ENCODE data around the gene BTRC.
"Not testable (repeated sequence)": the region's sequence is repeated elsewhere in the genome, so short reads cannot be mapped to it uniquely, and the experiment has no call there.

BTRC gene

DNA sequence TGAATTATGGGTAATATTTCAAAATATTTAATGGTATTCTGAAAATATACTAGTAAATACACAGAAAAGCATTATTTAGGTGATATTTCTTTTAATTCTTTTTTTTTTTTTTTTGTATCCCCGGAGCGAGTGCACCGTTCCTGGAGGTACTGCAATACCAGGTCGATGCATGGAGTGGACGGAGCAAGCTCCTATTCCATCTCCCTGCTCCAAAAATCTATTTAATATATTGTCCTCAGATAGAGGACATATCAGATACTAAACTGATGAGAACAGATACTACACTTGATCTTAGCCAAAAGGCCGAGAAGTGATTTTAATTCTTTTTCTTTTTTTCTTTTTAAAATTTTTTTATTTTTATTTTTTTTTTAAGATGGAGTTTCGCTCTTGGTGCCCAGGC, 10.8 kb downstream of the BTRC start:
- TF ChIP-seq GABPA (IDR thresholded peaks at IDR 0.05; ENCODE audit: low read depth) (no peak), POLR2AphosphoS5 (IDR thresholded peaks at IDR 0.05; ENCODE audit: low read depth) (no peak), SPI1 (IDR thresholded peaks at IDR 0.05; ENCODE audit: borderline replicate concordance, low read depth) (no peak)
- TF ChIP-seq, protein P1, sequence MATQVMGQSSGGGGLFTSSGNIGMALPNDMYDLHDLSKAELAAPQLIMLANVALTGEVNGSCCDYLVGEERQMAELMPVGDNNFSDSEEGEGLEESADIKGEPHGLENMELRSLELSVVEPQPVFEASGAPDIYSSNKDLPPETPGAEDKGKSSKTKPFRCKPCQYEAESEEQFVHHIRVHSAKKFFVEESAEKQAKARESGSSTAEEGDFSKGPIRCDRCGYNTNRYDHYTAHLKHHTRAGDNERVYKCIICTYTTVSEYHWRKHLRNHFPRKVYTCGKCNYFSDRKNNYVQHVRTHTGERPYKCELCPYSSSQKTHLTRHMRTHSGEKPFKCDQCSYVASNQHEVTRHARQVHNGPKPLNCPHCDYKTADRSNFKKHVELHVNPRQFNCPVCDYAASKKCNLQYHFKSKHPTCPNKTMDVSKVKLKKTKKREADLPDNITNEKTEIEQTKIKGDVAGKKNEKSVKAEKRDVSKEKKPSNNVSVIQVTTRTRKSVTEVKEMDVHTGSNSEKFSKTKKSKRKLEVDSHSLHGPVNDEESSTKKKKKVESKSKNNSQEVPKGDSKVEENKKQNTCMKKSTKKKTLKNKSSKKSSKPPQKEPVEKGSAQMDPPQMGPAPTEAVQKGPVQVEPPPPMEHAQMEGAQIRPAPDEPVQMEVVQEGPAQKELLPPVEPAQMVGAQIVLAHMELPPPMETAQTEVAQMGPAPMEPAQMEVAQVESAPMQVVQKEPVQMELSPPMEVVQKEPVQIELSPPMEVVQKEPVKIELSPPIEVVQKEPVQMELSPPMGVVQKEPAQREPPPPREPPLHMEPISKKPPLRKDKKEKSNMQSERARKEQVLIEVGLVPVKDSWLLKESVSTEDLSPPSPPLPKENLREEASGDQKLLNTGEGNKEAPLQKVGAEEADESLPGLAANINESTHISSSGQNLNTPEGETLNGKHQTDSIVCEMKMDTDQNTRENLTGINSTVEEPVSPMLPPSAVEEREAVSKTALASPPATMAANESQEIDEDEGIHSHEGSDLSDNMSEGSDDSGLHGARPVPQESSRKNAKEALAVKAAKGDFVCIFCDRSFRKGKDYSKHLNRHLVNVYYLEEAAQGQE (IDR thresholded peaks at IDR 0.05; ENCODE audit: insufficient replicate concordance, low read depth) = no peak
- TF ChIP-seq, protein P2, sequence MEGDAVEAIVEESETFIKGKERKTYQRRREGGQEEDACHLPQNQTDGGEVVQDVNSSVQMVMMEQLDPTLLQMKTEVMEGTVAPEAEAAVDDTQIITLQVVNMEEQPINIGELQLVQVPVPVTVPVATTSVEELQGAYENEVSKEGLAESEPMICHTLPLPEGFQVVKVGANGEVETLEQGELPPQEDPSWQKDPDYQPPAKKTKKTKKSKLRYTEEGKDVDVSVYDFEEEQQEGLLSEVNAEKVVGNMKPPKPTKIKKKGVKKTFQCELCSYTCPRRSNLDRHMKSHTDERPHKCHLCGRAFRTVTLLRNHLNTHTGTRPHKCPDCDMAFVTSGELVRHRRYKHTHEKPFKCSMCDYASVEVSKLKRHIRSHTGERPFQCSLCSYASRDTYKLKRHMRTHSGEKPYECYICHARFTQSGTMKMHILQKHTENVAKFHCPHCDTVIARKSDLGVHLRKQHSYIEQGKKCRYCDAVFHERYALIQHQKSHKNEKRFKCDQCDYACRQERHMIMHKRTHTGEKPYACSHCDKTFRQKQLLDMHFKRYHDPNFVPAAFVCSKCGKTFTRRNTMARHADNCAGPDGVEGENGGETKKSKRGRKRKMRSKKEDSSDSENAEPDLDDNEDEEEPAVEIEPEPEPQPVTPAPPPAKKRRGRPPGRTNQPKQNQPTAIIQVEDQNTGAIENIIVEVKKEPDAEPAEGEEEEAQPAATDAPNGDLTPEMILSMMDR (IDR thresholded peaks at IDR 0.05; ENCODE audit: insufficient read depth, low read length) = no peak
- Histone ChIP-seq H3K4me3 (replicated peaks; ENCODE audit: insufficient read depth, low read length) (no peak overlapping the region), H3K27ac (replicated peaks) (no peak overlapping the region), H3K27me3 (ENCODE audit: insufficient read depth, poor library complexity, severe bottlenecking) (no peaks in the 10 kb centered on the region)
- DNase-seq (ENCODE audit: low read depth in 1 of 2, low spot score in 1 of 2) = no peak

- DNase-seq (ENCODE audit: low read depth in 1 of 2, low spot score in 1 of 2) = no peak
- Histone ChIP-seq H3K27me3 (ENCODE audit: insufficient read depth, poor library complexity, severe bottlenecking) (no peaks in the 10 kb centered on the region), H3K4me3 (replicated peaks; ENCODE audit: insufficient read depth, low read length) (no peak overlapping the region), H3K27ac (replicated peaks) (no peak overlapping the region)
- TF ChIP-seq SPI1 (IDR thresholded peaks at IDR 0.05; ENCODE audit: borderline replicate concordance, low read depth) (no peak), GABPA (IDR thresholded peaks at IDR 0.05; ENCODE audit: low read depth) (no peak), POLR2AphosphoS5 (IDR thresholded peaks at IDR 0.05; ENCODE audit: low read depth) (no peak)
- TF ChIP-seq, protein P1 (IDR thresholded peaks at IDR 0.05; ENCODE audit: insufficient replicate concordance, low read depth) = no peak
- TF ChIP-seq, protein P2 (IDR thresholded peaks at IDR 0.05; ENCODE audit: insufficient read depth, low read length) = no peak
Observed at GRCh38 chr10:101367569-101368453, 13.8 kb downstream of the BTRC start.

DNA sequence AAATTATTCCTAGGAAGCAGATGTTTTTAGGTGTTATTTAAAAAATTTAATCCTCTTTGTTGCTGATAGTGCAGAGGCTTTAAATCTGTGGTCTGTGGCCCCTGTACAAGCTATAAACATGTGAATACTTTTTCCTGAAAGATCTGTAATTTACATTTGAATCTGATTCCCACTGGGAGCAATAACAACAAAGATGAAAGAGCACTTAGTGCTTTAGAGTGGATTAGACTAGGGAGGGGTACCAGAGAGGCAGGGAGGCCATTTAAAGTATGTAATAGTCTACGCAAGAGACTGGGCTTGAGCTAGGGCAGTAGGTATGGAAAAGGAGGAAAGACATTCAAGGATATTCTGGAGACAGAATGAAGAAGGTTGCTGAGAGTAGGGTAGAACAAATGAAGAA, 19.1 kb downstream of the BTRC start:
- Histone ChIP-seq H3K27me3 (ENCODE audit: insufficient read depth, poor library complexity, severe bottlenecking) (no peaks in the 10 kb centered on the region), H3K4me3 (replicated peaks; ENCODE audit: insufficient read depth, low read length) (no peak overlapping the region), H3K27ac (replicated peaks) (no peak overlapping the region)
- TF ChIP-seq GABPA (IDR thresholded peaks at IDR 0.05; ENCODE audit: low read depth) (no peak), SPI1 (IDR thresholded peaks at IDR 0.05; ENCODE audit: borderline replicate concordance, low read depth) (no peak), POLR2AphosphoS5 (IDR thresholded peaks at IDR 0.05; ENCODE audit: low read depth) (no peak)
- TF ChIP-seq, protein P1 (IDR thresholded peaks at IDR 0.05; ENCODE audit: insufficient replicate concordance, low read depth) = no peak
- TF ChIP-seq, protein P2 (IDR thresholded peaks at IDR 0.05; ENCODE audit: insufficient read depth, low read length) = no peak
- no peak for DNase-seq (ENCODE audit: low read depth in 1 of 2, low spot score in 1 of 2)

- H3K4me3 ChIP-seq (replicated peaks; ENCODE audit: insufficient read depth, low read length); DNase-seq (ENCODE audit: low read depth in 1 of 2, low spot score in 1 of 2); H3K27ac ChIP-seq (replicated peaks); H3K27me3 ChIP-seq (ENCODE audit: insufficient read depth, poor library complexity, severe bottlenecking): not testable (repeated sequence)
Observed at GRCh38 chr10:101373993-101374392, 20.0 kb downstream of the BTRC start.

All from HL-60 (cell line).